Measurements from ENCODE around the gene MRPL27.

The MRPL27 gene

DNA sequence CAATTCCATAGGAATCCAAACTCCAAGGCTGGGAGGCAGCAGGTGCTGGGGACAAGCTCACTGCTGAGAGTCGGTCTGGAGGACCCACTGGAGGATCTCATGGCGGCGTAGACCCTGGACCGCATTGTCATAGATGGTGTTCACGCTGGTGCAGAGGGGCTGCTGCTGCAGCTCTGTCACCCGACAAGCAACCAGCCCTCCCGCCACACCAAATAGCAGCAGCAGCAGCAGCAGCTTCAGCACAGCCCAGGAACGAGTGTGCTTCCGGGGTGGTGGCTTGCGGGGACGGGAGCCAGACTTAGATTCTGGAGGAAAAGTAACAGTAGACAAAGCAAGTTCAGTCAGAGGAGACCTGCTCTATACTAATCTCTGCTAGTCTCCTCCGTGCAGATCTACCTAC is 9.9 kb upstream of the MRPL27 start:
- no peak for DNase-seq

DNA sequence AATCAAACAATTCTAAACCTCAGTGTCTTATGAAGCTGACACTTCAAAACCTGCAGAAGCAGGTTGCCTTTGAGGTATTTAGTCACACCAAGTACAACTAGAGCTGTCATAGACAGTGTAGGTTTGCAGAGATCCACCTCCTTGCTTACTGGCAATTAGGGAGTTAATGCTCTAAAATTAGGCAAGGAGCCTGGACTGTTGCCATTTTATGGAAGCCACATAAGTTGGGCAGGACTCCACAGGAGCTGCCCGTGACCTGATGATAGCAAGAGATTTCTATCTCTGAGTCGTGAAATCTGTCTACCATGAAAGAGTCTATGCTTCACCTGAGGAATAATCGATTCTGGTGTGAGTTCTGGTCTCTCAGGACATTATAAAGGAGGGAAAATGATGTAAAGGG is 8.9 kb upstream of the MRPL27 start:
- DNase-seq, result no peak

DNA sequence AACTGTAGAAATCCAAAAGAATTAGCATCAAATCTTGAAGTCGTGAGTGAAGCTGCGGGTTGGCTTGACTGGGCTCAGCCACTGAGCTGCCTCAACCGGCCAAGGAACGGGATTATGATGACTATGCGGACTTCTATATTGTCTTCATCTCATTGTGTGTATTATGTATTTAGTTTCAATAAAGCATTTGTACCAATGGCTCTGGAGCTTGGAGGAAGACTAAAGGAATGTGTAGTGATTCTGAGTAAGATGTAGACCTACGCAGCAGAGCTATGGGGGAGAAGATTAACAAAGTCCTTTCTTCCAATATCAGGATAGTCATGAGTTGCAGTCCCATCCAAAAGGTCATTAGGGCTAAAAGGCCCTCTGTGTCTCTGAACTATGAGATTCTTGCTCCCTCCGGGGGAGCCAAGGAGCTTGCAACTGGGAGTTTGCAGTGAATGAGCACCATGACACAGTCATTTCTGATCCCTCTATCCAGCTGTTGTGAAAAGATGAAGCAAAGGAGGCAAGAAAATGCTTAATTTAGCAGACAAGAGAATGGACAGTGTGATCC is 8.4 kb upstream of the MRPL27 start:
- DNase-seq, result no peak

DNA sequence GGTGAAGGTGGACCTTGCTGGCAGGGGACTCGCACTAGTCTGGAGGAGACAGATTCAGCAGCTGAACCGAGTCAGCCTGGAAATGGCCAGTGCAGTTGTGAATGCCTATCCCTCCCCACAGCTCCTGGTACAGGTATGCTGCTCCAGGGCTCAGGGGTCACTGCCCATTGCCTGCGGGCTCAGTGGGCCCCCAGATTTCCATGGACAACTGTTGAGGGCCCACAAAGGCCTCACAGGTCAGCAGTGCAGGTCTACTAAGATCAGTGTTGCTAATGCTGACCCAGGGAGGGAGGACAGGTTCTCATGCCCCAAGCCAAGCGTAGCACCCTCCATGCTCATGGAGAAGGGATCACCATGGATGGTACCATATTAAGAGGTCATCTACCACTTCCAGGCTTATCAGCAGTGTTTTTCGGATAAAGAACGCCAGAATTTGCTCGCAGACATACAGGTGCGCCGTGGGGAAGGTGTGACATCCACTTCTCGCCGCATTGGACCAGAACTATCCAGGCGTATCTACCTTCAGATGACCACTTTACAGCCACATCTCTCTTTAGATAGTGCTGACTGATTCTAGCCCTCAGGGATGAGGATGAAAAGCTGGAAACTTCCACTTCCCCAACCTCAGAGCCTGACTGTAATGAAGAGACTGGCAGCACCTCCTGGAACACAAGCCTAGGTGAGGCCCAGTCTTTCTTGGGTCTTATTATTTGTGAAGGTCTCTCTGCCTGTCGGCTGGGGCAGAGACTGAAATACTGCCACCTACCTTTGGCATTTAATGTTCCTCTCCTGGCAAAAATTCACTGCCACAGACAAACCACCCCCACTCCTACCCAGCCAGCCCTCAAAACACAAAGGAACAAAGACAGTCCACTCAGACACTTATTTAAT is 7.6 kb upstream of the MRPL27 start:
- DNase-seq, result no peak

DNA sequence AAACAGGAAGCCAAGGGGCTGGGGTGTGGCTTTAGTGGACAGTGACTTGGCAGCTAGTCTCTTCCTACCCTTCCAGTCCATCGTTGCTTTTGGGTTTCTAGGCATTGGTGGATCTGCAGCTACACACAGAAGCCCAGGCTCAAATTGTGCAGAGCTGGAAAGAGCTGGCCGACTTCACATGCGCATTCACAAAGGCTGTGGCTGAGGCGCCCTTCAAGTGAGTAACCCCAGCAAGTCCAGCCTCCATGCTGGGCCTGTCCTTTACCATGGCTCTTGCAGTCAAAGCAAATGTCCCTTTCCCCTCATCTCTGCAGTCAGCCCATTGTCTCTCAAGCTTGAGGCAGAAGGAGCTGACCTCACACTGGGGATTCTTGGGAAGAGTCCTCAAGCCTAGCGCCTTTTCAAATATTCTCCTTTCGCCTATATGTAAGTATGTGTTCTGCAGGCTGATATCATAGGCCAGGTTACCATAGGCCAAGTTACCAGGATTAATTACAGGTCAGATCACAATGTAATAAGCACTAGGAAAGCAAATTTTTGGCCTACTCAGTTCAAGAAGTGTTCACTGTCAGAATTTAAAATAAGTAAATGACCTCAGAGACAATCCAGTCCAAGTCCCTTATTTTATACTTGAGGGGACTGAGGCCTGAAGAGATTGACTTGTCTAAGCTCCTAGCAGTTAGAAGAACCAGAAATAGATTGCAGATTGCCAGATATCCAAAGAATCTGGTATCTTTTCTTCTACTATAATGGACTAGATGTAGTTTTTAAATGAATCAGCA is 6.6 kb upstream of the MRPL27 start:
- no peak for DNase-seq

DNA sequence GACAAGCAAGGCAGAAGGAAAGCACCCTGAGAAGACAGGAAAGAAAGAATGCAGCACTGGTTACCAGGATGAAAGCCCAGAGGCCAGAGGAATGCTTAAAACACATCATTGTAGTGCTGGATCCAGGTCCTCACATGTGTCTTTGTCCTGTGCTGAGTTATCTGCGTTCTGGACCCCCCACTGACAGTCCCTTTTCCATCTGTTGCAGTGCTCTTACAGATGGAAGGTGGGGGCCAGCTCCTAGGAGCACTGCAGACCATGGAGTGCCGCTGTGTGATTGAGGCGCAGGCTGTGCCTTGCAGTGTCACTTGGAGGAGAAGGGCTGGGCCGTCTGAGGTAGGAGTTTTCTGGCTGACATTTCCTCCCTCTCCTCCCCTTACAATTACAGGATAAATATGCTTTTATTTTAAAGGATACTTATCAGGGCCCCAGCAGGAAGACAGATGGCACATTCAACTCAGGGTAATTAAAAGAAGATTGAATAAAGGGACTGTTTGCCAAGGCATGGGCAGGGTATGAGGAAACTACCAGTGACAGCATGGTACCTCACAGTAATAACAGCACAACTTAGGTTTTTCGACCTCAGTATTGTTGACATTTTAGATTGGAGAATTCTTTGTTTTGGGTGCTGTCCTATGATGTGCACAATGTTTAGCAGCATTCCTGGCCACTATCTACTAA is 3.0 kb upstream of the MRPL27 start:
- DNase-seq, result no peak

DNA sequence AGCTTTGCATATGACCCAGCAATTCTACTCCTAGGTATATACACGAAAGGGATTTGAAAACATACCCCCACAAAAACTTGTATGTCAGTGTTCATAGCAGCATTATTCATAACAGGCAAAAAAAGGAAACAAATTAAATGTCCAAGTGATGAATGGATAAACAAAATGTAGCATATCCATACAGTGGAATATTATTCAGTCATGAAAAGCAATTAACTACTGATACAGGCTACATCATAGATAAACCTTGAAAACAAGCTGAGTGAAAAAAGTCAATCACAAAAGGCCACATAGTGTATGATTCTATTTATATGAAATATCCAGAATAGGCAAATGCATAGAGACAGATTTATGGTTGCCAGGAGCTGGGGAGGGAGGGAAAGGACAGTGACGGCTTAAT is 721 bp upstream of the MRPL27 start:
- DNase-seq, result no peak

DNA sequence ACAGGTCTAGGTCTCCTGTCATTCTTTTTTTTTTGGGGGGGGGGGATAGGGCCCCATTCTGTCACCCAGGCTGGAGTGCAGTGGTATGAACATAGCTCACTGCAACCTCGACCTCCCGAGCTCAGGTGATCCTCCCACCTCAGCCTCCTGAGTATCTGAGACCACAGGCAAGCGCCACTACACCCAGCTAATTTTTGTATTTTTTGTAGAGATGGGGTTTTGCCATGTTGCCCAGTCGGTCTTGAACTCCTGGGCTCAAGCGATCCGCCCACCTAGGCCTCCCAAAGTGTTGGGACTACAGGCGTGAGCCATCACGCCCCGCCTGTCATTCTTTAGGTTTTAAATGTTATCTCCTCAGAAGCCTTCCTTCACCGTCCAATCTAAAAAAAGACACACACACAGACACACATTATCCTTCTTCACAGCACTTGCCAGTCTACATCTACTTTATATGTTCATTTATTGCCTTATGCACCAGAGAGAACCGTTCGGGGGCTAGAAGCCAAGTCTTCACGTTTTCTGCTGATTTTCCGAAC is 694 bp downstream of the MRPL27 start:
- DNase-seq, result no peak

DNA sequence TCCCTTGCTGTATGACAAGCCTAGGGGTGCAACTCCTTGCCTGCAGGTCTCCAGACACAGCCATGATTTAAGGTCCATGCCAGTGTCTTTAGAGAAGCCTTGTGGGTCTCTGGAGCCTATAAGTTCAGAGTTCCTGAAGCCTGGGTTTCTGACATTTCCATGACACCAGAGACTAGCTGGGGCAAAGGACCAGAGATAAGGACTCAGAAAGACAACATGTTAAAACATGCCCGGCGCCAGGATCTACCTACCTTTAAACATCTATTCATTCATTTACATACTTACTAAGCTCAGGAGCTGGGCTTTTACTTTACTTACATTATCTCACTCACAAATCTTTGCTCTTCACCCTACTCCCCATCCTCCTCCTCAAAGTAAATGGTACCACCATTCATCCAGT is 1.5 kb downstream of the MRPL27 start:
- DNase-seq, result no peak

DNA sequence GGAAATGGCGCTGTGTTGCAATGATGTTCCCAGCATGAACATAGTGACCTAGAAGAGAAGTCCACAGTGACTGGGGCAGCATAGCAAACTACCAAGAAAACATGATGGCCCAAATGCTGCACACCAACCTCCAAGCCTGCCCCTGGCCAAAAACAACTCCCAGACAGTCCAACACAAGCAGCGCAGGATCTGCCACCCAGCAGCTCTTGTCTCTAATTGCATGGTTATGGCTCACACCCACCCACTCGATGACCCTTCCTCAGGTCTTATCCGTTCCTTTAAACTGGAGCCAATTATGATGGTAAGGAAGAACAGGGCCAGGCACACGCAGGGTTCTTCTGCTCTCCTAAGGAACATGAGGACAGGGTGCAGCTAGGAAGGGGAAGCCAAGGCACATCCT is 2.9 kb downstream of the MRPL27 start:
- no peak for DNase-seq

DNA sequence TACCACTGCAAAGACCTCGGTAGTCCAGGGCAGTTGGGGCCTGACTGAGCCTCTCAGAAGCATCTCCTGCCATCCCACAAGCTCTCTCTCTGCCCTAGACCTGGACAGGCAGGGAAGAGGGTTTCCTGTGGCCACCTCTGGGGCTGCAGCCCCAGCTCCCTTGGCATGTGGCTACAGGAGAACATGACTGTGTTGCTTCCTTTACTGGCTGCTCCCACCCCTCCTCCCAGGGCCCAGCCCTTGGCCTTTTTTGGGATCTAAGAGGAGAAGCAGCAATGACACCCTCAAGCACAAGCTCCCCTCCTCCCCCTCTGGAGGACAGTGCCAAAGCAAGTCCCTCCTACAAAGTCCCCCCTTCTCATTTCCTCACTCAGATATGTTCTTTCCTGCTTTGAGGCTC is 5.6 kb downstream of the MRPL27 start:
- no peak for DNase-seq

DNA sequence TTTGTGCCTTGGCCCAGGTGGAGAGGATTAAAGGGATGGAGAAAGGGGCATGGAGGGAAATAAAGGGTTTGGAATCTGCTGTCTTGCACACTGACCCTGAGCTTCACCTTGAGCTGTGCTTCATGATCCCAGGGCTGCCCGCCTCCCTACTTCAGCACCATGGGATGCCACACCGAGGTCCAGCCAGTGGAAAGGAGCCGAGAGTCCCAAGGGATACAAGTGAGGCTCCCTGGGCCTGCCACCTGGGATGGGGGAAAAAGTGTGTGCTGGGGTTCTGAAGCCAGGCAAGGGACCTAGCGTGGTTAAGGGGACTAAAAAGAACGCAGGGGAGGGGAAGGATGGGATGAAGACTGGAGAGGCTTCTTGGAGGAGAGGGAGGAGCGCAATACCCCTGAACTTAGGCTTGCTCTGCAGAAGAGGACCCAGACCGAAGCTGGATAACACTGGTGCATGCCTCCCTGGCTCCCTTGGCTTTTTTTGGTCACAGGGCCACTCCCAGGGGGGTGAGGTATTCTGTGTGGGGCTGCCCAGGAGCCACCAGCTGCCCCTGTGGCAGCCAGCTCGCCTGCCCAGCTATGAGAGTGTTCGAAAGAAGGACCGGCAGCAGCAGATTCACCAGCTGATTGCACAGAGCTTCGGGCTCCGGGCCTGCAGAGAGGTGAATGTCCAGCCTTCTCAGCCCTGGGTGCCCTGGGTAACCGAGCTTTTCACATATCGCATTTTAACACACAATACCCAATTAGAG is 7.2 kb downstream of the MRPL27 start:
- DNase-seq, result no peak

DNA sequence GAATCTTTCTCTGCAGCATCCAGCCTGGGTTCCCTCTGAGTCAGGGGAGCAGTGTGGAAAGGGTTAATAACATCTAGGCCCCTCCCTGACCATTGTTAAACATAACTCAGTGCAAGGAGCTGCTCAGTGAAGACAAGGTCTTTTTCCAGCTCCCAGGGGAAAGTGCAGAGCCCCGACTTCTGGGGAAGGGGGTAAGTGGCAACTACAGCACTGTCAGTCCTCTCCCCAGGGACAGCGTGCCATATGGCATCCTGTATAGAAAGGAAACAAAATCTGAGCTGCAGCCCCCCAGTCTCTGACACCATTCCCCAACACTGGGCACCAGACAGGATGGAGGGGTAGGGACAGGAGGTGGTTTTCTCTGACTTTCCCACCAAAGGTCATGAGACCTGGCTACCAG is 7.8 kb downstream of the MRPL27 start:
- DNase-seq, result no peak

DNA sequence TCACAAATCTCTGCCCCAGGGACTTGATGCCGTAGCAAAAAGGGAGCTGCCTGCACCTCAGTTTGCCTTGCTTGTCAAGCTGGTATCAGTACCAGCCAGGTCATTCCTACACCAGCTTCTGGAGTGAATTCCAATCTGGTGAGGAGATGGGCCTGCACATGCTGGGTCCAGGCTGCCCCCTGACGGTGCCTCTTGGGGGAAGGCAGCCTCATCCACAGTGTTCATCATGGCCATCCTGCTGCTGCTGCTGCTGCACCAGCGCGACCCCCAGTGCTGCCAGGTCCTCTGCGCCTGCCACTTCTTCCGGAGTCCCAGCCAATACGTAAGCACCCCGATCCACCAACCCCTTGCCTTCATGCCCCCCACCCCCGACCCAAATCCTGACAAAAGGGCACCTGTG is 8.3 kb downstream of the MRPL27 start:
- no peak for DNase-seq

DNA sequence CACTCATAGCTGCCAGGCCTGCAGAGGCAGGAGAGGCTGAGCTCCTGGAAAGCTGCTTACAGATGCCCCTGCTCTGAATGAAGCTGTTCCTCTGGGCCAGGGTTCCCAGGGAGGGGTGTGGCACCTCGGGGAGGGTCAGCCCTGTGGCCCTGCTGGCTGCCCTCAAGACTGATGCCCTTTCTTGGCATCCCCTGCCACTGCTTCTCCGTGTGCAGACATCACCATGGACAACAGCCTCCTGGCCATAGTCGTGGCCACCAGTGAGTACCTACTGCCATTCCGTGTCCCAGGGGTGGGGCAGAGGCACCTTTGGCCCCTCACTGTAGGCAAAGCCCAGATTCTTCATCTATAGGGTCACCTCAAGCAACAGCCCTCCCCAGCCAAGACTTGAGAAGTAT is 8.9 kb downstream of the MRPL27 start:
- DNase-seq, result no peak

DNA sequence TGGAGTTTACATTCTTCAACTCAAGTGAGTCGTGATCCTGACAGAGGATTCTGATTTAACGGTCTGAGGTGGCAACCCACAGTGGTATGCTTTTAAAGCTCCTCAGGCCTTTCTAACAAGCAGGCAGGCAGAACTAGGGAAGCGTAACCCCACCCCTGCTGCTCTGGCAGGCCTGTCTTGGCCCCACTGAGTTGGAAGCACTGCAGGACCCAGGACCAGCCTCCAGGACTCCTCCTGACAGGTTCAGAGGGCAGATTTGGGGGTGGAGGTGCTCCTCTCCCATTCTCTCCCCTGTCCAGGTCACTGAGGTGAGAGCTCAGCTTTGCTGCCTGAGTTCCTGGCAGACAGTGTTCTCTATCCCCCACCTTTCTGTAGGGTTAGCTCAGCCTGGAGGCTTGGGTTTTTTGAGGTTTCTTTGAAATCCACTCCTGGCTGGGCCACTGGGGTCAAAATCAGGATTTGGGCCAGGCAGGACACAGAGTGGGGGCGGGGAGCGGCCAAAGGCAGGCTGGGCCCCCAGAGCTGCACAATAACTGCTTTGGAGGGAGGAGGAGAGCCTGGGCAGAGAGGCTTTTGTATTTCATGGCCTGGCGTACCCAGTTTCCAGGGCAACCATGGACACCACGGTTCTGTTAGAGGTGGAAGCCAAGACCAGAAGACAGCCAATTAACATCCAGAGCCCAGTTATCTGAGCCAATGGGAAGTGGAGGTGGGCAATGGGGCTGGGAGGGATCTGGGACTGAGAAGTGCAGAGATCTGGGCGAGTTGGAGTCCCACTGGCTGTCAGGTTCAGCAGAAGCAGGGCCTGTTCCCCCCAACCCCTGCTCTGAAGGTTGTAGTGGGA is 9.5 kb downstream of the MRPL27 start:
- DNase-seq, result peak; percentile 85

DNA sequence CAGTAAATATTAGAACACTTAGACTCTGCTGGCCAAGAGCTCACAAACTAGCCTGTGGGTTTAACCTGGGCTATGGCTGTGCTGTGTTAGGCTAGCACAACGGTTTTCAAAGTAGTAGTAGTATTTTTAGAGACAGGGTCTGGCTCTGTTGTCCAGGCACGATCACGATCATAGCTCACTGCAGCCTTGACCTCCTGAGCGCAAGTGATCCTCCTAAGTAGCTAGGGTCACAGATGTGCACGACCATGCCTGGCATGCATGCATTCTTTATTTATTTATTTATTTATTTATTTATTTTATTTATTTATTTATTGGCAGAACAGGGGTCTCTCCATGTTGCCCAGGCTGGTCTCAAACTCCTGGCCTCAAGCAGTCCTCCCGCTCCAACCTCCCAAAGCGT is 10.3 kb downstream of the MRPL27 start:
- DNase-seq, result no peak

DNA sequence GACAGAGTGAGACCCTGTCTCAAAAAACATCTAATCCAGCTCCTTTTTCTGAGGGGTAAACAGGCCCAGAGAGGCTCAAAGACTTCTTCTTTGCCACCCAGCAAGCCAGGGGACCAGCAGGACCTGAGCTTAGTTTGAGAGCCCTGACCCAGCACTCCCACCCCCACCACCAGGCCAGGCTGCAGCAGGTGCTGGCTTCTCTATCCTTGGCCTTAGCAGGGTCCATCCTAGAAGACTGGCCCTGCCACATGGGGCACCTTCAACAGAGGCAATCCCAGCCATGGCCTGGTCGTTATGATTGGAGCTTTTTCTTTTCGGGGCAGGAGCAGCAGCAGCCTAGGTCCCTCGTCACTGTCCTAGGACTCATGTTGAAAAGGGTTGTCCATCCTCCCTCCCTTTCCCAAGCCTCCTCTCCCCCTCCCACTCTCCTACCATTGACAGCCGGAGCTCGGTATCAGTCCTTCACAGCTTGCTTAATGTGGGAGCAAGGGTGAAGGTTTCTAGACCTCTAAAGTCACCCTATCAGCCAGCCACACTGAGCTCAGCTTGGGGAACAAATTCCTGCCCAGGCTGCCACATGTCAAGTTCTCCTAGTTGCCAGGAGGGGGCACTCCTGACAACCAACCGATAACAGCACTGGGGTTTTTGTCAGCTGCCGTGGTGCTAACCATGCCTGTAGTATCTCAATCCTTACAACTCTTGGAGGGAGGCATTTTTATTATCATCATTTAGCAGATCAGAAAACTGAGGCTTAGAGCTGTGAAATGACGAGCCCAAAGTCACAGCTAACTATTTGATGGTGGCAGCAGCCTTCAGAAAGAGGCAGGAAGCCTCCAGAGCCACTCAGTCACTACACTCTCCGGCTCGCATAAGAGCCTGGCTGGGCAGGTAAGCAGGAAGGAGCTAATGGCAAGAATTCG is 11.2 kb downstream of the MRPL27 start:
- DNase-seq, result peak; percentile 25

DNA sequence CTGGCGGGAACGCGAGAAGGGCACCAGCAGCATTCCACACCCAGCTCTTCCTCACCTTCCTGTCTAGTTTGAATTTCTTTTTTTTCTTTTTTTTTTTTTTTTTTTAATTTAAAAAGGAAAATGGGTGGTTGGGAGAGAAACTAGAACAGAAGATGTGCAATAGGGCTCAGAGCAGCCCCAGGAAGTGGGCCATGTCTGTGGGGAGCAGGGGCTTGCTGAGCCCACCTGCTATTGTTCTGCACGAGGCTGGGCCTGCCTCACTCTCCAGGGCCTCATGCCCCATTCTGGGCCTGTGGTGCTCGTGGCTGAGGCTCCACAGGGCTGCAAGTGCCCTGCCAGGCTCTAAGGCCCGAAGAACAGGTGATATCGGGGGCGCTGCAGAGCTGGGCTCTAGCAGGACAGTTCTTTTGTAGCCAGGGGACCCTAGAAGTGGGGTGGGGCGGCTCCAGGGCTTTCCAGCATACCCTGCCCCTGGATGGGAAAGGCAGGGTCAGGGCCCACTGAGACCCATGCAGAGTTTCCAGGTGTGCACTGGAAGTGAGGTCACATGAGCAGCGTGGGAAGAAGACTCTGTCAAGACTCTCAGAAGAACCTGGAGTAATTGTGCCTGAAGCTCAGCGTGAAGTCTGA is 12.4 kb downstream of the MRPL27 start:
- no peak for DNase-seq

DNA sequence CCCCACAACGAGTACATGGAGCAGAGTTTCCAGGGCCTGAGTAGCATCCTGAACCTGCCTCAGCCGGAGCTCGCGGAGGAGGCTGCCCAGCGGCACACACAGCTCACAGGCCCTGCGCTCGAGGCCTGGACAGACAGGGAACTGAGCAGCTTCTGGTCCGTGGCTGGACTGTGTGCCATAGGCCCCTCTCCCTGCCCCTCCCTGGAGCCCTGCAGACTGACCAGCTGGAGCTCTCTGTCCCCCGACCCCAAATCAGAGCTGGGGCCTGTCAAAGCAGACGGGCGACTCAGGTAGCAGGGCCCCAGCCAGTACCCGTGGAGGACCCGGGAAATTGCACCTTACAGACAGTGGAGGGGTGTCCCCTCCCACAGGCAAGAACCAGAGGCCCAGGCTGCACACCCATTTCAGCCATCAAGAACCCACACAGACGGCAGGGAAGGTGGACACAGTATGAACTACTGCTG is 13.0 kb downstream of the MRPL27 start:
- DNase-seq, result no peak

Measured in NCI-H2227 treated with DMSO at 0.1 percent for 48 hours (cell line).